GM23248 (cell line): ENCODE measurements around the gene XYLB.

Experiments used
- EZH2 ChIP-seq: fragments of 200-600 bp; sonication (generic); IDR thresholded peaks from 2 replicates; pipeline ENCODE4 v1.6.1; 2018; ENCODE audit warnings: antibody characterized with exemption, mild to moderate bottlenecking; ENCODE audit not compliant: insufficient read depth, poor library complexity, severe bottlenecking
- EZH2phosphoT487 ChIP-seq: fragments of 200-600 bp; sonication (generic); IDR thresholded peaks from 2 replicates; pipeline ENCODE4 v1.6.1; 2018; ENCODE audit warnings: antibody characterized with exemption, moderate library complexity, mild to moderate bottlenecking, low read depth; ENCODE audit not compliant: insufficient read depth

- TF ChIP-seq EZH2 (no peak), EZH2phosphoT487 (no peak)
Observed at GRCh38 chr3:38457111-38458003, 110.8 kb downstream of the XYLB start.
